SK-N-SH treated with all-trans-retinoic acid at 6 μM for 48 hours (cell line): ENCODE results near the gene DIO1.
A peak's percentile ranks its signal among the peaks of the same experiment; 100 is the strongest.

Experiments used
- ATAC-seq: fragments of 200-7000 bp; cut with Tn5 transposase; 3 replicates; pipeline ENCODE4 v1.9.1; 2020; ENCODE audit warnings: mild to moderate bottlenecking, moderate library complexity
- ARNTL ChIP-seq: fragments of 450-650 bp; formaldehyde crosslinking; IDR thresholded peaks from 2 replicates; pipeline ENCODE4 v1.5.0; 2020; ENCODE audit warnings: low read depth, mild to moderate bottlenecking, moderate library complexity, borderline replicate concordance
- CSDC2 ChIP-seq: fragments of 250-450 bp; sonication (Bioruptor Pico); IDR thresholded peaks from 2 replicates; pipeline ENCODE4 v1.5.0; 2020; ENCODE audit warnings: mild to moderate bottlenecking, moderate library complexity
- ESRRG ChIP-seq: fragments of 250-450 bp; sonication (Bioruptor Pico); IDR thresholded peaks from 2 replicates; pipeline ENCODE4 v1.6.1; 2021; ENCODE audit warnings: mild to moderate bottlenecking
- GLIS3 ChIP-seq: fragments of 250-450 bp; sonication (Bioruptor Pico); IDR thresholded peaks from 2 replicates; pipeline ENCODE4 v1.5.0; 2020; ENCODE audit warnings: mild to moderate bottlenecking, moderate library complexity
- ISL1 ChIP-seq: fragments of 250-450 bp; sonication (Bioruptor Pico); IDR thresholded peaks from 2 replicates; pipeline ENCODE4 v2.1.2; 2022; ENCODE audit warnings: mild to moderate bottlenecking, moderate library complexity
- OSR1 ChIP-seq: fragments of 250-450 bp; sonication (Bioruptor Pico); IDR thresholded peaks from 2 replicates; pipeline ENCODE4 v1.8.0; 2022; ENCODE audit warnings: moderate library complexity, mild to moderate bottlenecking, inconsistent platforms
- PPARA ChIP-seq: fragments of 250-450 bp; sonication (Bioruptor Pico); IDR thresholded peaks from 2 replicates; pipeline ENCODE4 v1.5.0; 2020; ENCODE audit warnings: mild to moderate bottlenecking, borderline replicate concordance
- SNAI2 ChIP-seq: fragments of 250-450 bp; sonication (Bioruptor Pico); IDR thresholded peaks from 2 replicates; pipeline ENCODE4 v1.5.0; 2020; ENCODE audit warnings: mild to moderate bottlenecking, moderate library complexity
- TCF4 ChIP-seq: fragments of 250-450 bp; sonication (Bioruptor Pico); IDR thresholded peaks from 2 replicates; pipeline ENCODE4 v1.8.0; 2021; ENCODE audit warnings: mild to moderate bottlenecking, moderate library complexity, borderline replicate concordance
- TOX ChIP-seq: fragments of 250-450 bp; sonication (Bioruptor Pico); IDR thresholded peaks from 2 replicates; pipeline ENCODE4 v1.8.0; 2021; ENCODE audit warnings: mild to moderate bottlenecking, moderate library complexity, borderline replicate concordance
- ZC3H10 ChIP-seq: fragments of 250-450 bp; sonication (Bioruptor Pico); IDR thresholded peaks from 2 replicates; pipeline ENCODE4 v1.5.1; 2021; ENCODE audit warnings: mild to moderate bottlenecking, moderate library complexity
- ZFP3 ChIP-seq: fragments of 250-450 bp; sonication (Bioruptor Pico); IDR thresholded peaks from 2 replicates; pipeline ENCODE4 v1.5.0; 2020; ENCODE audit warnings: mild to moderate bottlenecking, moderate library complexity
- ZNF565 ChIP-seq: fragments of 450-650 bp; formaldehyde crosslinking; conservative IDR thresholded peaks from 2 replicates; pipeline ENCODE4 v1.5.0; 2020; ENCODE audit warnings: low read depth, mild to moderate bottlenecking, moderate library complexity
- ZNF70 ChIP-seq: fragments of 450-650 bp; formaldehyde crosslinking; IDR thresholded peaks from 2 replicates; pipeline ENCODE4 v1.5.0; 2020; ENCODE audit warnings: mild to moderate bottlenecking, moderate library complexity
- ZNF8 ChIP-seq: fragments of 450-650 bp; formaldehyde crosslinking; IDR thresholded peaks from 2 replicates; pipeline ENCODE4 v1.5.0; 2020; ENCODE audit warnings: mild to moderate bottlenecking, moderate library complexity
- TF ChIP-seq, protein P1 (sequence below): fragments of 250-450 bp; sonication (Bioruptor Pico); IDR thresholded peaks from 2 replicates; pipeline ENCODE4 v1.8.0; 2021; ENCODE audit warnings: low read depth, mild to moderate bottlenecking, moderate library complexity, borderline replicate concordance
- TF ChIP-seq, protein P2 (sequence below): fragments of 250-450 bp; sonication (Bioruptor Pico); IDR thresholded peaks from 2 replicates; pipeline ENCODE4 v1.5.1; 2021; ENCODE audit warnings: mild to moderate bottlenecking, moderate library complexity
- TF ChIP-seq, protein P3 (sequence below): fragments of 250-450 bp; sonication (Bioruptor Pico); IDR thresholded peaks from 2 replicates; pipeline ENCODE4 v1.8.0; 2020; ENCODE audit warnings: mild to moderate bottlenecking, moderate library complexity, borderline replicate concordance
- TF ChIP-seq, protein P4 (sequence below): fragments of 250-450 bp; sonication (Bioruptor Pico); IDR thresholded peaks from 2 replicates; pipeline ENCODE4 v1.5.1; 2020; ENCODE audit warnings: low read depth, mild to moderate bottlenecking, moderate library complexity
- TF ChIP-seq, protein P5 (sequence below): fragments of 250-450 bp; sonication (Bioruptor Pico); IDR thresholded peaks from 2 replicates; pipeline ENCODE4 v1.5.0; 2020; ENCODE audit warnings: mild to moderate bottlenecking, moderate library complexity

The DIO1 gene

DNA sequence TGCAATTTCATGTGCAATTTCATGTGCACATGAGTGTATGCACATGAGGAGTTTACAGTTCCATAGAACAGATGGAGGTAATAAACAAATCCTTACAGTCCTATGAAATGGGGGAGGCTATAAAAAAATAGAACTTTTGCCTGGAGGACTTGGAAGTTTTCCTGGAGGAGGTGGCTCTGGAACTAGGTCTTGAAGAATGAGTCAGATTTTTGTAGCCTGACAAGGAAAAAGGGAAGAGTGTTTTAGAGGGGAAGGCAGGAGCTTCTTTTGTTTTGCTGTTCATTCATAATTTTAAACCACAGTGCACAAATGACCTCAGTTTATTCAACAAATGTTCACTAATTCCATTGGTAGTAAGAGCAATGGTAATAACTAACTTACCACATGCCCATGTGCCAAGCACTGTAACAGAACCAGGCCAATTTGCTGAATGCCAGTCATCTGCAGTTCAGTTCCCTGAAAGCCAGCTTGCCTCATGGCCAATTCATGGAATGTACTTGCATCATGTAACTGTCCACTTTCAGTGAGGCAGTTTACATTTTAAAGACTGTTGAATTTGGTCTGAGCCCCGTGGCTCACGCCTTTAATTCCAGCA is 2.7 kb downstream of the DIO1 start:
- peak; percentile 65 for ATAC-seq
- no peak for TF ChIP-seq ESRRG (CRISPR knock-in tag)
- TF ChIP-seq SNAI2 (CRISPR knock-in tag): no peak
- TF ChIP-seq ISL1 (CRISPR knock-in tag): no peak
- TF ChIP-seq, protein P1, sequence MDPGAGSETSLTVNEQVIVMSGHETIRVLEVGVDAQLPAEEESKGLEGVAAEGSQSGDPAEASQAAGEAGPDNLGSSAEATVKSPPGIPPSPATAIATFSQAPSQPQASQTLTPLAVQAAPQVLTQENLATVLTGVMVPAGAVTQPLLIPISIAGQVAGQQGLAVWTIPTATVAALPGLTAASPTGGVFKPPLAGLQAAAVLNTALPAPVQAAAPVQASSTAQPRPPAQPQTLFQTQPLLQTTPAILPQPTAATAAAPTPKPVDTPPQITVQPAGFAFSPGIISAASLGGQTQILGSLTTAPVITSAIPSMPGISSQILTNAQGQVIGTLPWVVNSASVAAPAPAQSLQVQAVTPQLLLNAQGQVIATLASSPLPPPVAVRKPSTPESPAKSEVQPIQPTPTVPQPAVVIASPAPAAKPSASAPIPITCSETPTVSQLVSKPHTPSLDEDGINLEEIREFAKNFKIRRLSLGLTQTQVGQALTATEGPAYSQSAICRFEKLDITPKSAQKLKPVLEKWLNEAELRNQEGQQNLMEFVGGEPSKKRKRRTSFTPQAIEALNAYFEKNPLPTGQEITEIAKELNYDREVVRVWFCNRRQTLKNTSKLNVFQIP (CRISPR knock-in tag): no peak
- TF ChIP-seq OSR1: no peak
- no peak for TF ChIP-seq TCF4
- no peak for TF ChIP-seq ZNF8 (CRISPR knock-in tag)
- TF ChIP-seq TOX (CRISPR knock-in tag): no peak
- TF ChIP-seq CSDC2 (CRISPR knock-in tag): no peak

DNA sequence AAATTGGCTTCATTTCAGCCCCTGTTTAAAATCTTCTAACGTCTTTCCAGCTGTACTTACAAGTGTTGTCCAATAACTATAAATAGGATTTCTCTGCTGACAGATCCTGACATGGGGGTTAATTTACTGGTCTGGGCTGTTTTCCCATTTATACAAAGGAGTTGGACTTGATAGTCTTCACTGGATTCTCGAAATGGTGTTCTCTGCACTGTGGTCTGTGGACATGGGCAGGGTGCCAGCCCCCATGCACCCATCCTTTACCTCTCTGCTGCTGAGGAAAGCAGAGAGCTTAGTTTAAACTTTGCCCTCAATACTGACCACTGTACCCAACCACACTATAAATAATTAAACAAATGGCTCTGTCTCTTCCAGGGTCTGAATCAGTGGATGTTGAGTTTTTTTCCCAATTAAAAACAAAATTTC is 5.2 kb downstream of the DIO1 start:
- TF ChIP-seq, protein P2, sequence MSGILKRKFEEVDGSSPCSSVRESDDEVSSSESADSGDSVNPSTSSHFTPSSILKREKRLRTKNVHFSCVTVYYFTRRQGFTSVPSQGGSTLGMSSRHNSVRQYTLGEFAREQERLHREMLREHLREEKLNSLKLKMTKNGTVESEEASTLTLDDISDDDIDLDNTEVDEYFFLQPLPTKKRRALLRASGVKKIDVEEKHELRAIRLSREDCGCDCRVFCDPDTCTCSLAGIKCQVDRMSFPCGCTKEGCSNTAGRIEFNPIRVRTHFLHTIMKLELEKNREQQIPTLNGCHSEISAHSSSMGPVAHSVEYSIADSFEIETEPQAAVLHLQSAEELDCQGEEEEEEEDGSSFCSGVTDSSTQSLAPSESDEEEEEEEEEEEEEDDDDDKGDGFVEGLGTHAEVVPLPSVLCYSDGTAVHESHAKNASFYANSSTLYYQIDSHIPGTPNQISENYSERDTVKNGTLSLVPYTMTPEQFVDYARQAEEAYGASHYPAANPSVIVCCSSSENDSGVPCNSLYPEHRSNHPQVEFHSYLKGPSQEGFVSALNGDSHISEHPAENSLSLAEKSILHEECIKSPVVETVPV (CRISPR knock-in tag): no peak
- no peak for TF ChIP-seq TOX (CRISPR knock-in tag)
- no peak for TF ChIP-seq ARNTL
- no peak for TF ChIP-seq TCF4
- TF ChIP-seq, protein P3, sequence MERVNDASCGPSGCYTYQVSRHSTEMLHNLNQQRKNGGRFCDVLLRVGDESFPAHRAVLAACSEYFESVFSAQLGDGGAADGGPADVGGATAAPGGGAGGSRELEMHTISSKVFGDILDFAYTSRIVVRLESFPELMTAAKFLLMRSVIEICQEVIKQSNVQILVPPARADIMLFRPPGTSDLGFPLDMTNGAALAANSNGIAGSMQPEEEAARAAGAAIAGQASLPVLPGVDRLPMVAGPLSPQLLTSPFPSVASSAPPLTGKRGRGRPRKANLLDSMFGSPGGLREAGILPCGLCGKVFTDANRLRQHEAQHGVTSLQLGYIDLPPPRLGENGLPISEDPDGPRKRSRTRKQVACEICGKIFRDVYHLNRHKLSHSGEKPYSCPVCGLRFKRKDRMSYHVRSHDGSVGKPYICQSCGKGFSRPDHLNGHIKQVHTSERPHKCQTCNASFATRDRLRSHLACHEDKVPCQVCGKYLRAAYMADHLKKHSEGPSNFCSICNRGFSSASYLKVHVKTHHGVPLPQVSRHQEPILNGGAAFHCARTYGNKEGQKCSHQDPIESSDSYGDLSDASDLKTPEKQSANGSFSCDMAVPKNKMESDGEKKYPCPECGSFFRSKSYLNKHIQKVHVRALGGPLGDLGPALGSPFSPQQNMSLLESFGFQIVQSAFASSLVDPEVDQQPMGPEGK: no peak
- peak; percentile 30; the same call in 1 of the 3 replicates for ATAC-seq

DNA sequence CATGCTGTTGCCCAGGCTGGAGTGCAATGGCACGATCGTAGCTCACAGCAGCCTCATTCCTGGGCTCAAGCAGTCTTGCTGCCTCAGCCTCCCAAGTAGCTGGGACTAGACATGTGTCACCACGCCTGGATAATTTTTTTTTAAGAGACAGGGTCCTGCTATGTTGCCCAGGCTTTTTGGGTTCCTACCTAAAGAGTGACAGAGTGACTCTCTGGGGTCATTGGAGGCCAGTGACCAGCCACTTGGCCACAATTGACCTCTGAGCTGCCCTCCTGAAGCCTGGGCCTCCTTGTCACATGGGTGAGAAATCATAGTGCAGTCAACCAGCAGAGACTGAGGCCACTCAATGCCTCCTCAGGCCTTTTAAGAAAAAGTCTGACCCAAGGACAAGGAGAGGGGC is 5.7 kb downstream of the DIO1 start:
- no peak for TF ChIP-seq PPARA (CRISPR knock-in tag)
- TF ChIP-seq OSR1: no peak
- TF ChIP-seq ZNF8 (CRISPR knock-in tag): no peak
- TF ChIP-seq, protein P4, sequence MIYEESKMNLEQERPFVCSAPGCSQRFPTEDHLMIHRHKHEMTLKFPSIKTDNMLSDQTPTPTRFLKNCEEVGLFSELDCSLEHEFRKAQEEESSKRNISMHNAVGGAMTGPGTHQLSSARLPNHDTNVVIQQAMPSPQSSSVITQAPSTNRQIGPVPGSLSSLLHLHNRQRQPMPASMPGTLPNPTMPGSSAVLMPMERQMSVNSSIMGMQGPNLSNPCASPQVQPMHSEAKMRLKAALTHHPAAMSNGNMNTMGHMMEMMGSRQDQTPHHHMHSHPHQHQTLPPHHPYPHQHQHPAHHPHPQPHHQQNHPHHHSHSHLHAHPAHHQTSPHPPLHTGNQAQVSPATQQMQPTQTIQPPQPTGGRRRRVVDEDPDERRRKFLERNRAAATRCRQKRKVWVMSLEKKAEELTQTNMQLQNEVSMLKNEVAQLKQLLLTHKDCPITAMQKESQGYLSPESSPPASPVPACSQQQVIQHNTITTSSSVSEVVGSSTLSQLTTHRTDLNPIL (CRISPR knock-in tag): no peak
- TF ChIP-seq ESRRG (CRISPR knock-in tag): no peak
- TF ChIP-seq GLIS3 (CRISPR knock-in tag): no peak
- no peak for TF ChIP-seq ISL1 (CRISPR knock-in tag)
- TF ChIP-seq ZFP3: no peak
- TF ChIP-seq, protein P5, sequence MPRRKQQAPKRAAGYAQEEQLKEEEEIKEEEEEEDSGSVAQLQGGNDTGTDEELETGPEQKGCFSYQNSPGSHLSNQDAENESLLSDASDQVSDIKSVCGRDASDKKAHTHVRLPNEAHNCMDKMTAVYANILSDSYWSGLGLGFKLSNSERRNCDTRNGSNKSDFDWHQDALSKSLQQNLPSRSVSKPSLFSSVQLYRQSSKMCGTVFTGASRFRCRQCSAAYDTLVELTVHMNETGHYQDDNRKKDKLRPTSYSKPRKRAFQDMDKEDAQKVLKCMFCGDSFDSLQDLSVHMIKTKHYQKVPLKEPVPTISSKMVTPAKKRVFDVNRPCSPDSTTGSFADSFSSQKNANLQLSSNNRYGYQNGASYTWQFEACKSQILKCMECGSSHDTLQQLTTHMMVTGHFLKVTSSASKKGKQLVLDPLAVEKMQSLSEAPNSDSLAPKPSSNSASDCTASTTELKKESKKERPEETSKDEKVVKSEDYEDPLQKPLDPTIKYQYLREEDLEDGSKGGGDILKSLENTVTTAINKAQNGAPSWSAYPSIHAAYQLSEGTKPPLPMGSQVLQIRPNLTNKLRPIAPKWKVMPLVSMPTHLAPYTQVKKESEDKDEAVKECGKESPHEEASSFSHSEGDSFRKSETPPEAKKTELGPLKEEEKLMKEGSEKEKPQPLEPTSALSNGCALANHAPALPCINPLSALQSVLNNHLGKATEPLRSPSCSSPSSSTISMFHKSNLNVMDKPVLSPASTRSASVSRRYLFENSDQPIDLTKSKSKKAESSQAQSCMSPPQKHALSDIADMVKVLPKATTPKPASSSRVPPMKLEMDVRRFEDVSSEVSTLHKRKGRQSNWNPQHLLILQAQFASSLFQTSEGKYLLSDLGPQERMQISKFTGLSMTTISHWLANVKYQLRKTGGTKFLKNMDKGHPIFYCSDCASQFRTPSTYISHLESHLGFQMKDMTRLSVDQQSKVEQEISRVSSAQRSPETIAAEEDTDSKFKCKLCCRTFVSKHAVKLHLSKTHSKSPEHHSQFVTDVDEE (CRISPR knock-in tag): no peak
- TF ChIP-seq ZNF565 (CRISPR knock-in tag): no peak
- no peak for TF ChIP-seq ZNF70 (CRISPR knock-in tag)
- TF ChIP-seq ZC3H10 (CRISPR knock-in tag): no peak
- TF ChIP-seq TOX (CRISPR knock-in tag): no peak
- no peak for ATAC-seq
